Calu3 (cell line): ENCODE results near the gene MAP3K14. TPM values are rescaled to one million over a fixed set of nuclear protein-coding genes. Genes with fewer than 3 reads are reported as not detected.

ENCODE experiments used
- BruUV-seq: library from RNA; stranded (reverse); fragments of 400-500 nt; replicated peaks from 2 replicates; lab custom pipeline; 2021; lab: Mats Ljungman, UMichigan
- CTCF ChIA-PET: fragments of 300-600 bp; sonication (Branson Sonifier 250); formaldehyde crosslinking; loops from one replicate; lab custom pipeline; 2022; ENCODE audit warnings: antibody characterized with exemption; lab: Charles Lee
- DNase-seq: peaks from one replicate; pipeline ENCODE4 v3.0.0; 2022
- H3K27ac Mint-ChIP-seq: one replicate; pipeline ENCODE4 v1.8.0; 2022; ENCODE audit warnings: mixed read lengths; ENCODE audit not compliant: unreplicated experiment
- H3K27me3 Mint-ChIP-seq: one replicate; pipeline ENCODE4 v1.8.0; 2022; ENCODE audit warnings: mixed read lengths; ENCODE audit not compliant: unreplicated experiment
- H3K36me3 Mint-ChIP-seq: one replicate; pipeline ENCODE4 v1.8.0; 2022; ENCODE audit warnings: mild to moderate bottlenecking, moderate library complexity, mixed read lengths; ENCODE audit not compliant: insufficient read depth, unreplicated experiment
- H3K4me1 Mint-ChIP-seq: one replicate; pipeline ENCODE4 v1.8.0; 2022; ENCODE audit warnings: mild to moderate bottlenecking, low read depth, mixed read lengths; ENCODE audit not compliant: unreplicated experiment
- H3K4me3 Mint-ChIP-seq: one replicate; pipeline ENCODE4 v1.8.0; 2022; ENCODE audit warnings: mild to moderate bottlenecking, low read depth, moderate library complexity, mixed read lengths; ENCODE audit not compliant: unreplicated experiment
- H3K9me3 Mint-ChIP-seq: one replicate; pipeline ENCODE4 v1.8.0; 2022; ENCODE audit warnings: low read depth, mixed read lengths; ENCODE audit not compliant: unreplicated experiment
- CTCF ChIP-seq: fragments of 200-600 bp; IDR thresholded peaks from one replicate; pipeline ENCODE4 v1.8.0; 2022; ENCODE audit warnings: antibody characterized with exemption; ENCODE audit not compliant: unreplicated experiment
- intact Hi-C: fragments of 100-400 bp; cut with micrococcal nuclease; formaldehyde crosslinking; loops from one replicate; pipeline ENCODE4 v1.10.0; 2022; ENCODE audit not compliant: unreplicated experiment
- total RNA-seq: library from RNA; stranded (reverse); gene quantifications from 2 replicates; pipeline ENCODE4 v1.2.3, GENCODE V29; 2022

MAP3K14 gene
- total RNA-seq, 1 experiment from 2014 or later, result 26.7 TPM

DNA sequence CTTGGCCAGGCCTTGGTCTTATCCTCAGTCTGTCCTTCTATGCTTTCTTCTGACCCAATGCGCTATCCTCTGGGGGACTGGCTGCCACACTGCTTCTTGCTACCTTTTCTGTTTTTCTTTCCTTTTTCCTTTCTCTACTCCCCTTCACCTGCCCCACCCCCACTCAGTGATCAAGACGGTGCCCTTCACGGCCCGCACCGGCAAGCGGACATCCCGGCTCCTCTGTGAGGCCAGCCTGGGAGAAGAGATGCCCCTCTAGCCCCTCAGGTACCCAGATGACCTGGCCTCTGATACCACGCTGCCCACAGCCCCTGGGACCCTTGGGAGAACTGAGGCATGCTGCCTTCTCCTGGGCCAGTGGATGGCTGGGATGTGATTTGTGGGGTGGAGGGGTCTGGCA, 70.5 kb downstream of the MAP3K14 start:
- Mint-ChIP-seq H3K27me3 (peaks cover under 1% of the 10 kb centered on the region), H3K27ac (no peak overlapping the region), H3K4me3 (peak overlapping the region; percentile 97), H3K36me3 (peaks cover 59% of the 10 kb centered on the region), H3K4me1 (peaks cover 10% of the 10 kb centered on the region), H3K9me3 (no peaks in the 10 kb centered on the region)
- intact Hi-C loops, result no loop called here
- no peak for DNase-seq
- BruUV-seq, result no TSS peak
- no peak for TF ChIP-seq CTCF
- CTCF ChIA-PET, result interaction anchor here (0.6 to 2.9 kb wide), 7 partner anchors 19 to 139 kb away, joined by 3 to 14 read pairs (median 4); partner anchors contain the start of gene ACBD4

GRCh38 chr17:45244725-45245656, 71.8 kb downstream of the MAP3K14 start:
- no peak for TF ChIP-seq CTCF
- no TSS peak for BruUV-seq
- Mint-ChIP-seq H3K27me3 (peaks cover 14% of the 10 kb centered on the region), H3K4me1 (peaks cover 23% of the 10 kb centered on the region), H3K27ac (no peak overlapping the region), H3K36me3 (peaks cover 61% of the 10 kb centered on the region), H3K4me3 (no peak overlapping the region), H3K9me3 (no peaks in the 10 kb centered on the region)
- CTCF ChIA-PET, result interaction anchor here (0.8 kb wide), 1 partner anchor 26 kb away, joined by 3 read pairs; no protein-coding TSS in a partner anchor
- intact Hi-C loops, result no loop called here
- DNase-seq, result no peak

DNA sequence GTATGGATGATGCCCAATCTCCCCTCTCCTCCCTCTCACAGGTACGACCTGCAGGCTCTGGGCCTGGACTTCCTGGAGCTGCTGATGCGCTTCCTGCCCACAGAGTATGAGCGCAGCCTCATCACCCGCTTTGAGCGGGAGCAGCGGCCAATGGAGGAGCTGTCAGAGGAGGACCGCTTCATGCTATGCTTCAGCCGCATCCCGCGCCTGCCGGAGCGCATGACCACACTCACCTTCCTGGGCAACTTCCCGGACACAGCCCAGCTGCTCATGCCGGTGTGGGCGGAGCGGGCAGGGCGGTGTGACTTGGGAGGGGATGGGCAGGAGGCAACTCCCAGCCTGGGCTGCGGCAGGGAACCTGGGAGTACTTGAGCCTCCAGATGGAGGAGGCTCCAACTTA, 73.1 kb downstream of the MAP3K14 start:
- DNase-seq, result no peak

DNA sequence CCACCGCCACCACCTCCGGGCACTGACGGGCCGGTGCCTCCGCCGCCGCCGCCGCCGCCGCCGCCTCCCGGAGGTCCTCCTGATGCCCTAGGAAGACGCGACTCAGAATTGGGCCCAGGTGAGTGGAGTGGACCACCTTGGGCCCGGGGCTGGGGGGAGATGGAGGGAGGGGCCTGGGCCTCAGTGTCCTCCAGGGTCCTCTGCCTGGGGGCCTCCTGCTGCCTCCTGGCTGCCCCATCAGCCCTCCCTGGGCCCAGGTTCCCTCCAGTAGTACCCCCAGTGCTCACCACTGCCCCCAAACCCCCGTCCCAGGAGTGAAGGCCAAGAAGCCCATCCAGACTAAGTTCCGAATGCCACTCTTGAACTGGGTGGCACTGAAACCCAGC, 74.8 kb downstream of the MAP3K14 start:
- H3K4me1 Mint-ChIP-seq, result peaks cover 27% of the 10 kb centered on the region
- no peak for TF ChIP-seq CTCF
- intact Hi-C loops, result no loop called here
- no peaks in the 10 kb centered on the region for H3K9me3 Mint-ChIP-seq
- H3K4me3 Mint-ChIP-seq, result peak overlapping the region; percentile 89
- no TSS peak for BruUV-seq
- CTCF ChIA-PET, result interaction anchor here (0.9 to 1.5 kb wide), 5 partner anchors 10 to 93 kb away, joined by 3 to 9 read pairs (median 4); partner anchors contain the start of gene HEXIM1
- H3K36me3 Mint-ChIP-seq, result peaks cover 57% of the 10 kb centered on the region
- peak overlapping the region; percentile 34 for H3K27ac Mint-ChIP-seq
- DNase-seq, result no peak
- H3K27me3 Mint-ChIP-seq, result peaks cover 38% of the 10 kb centered on the region

More for the DNA sequence above, 73.1 kb downstream of the MAP3K14 start:
- intact Hi-C loops, result no loop called here
- Mint-ChIP-seq H3K36me3 (peaks cover 63% of the 10 kb centered on the region), H3K4me3 (no peak overlapping the region), H3K9me3 (no peaks in the 10 kb centered on the region), H3K27me3 (peaks cover 22% of the 10 kb centered on the region), H3K4me1 (peaks cover 29% of the 10 kb centered on the region), H3K27ac (no peak overlapping the region)
- no peak for TF ChIP-seq CTCF
- no TSS peak for BruUV-seq
- CTCF ChIA-PET, result interaction anchor here (0.9 kb wide), 1 partner anchor 11 kb away, joined by 3 read pairs; no protein-coding TSS in a partner anchor
